Activated gamma-delta T cell treated with Interleukin-2 at 50 U/mL for 16 hours (primary cell): ENCODE data around the gene GCK.

Experiments used
- DNase-seq: peaks from one replicate; pipeline ENCODE4 v3.0.0-alpha.2; 2020

The GCK gene

DNA sequence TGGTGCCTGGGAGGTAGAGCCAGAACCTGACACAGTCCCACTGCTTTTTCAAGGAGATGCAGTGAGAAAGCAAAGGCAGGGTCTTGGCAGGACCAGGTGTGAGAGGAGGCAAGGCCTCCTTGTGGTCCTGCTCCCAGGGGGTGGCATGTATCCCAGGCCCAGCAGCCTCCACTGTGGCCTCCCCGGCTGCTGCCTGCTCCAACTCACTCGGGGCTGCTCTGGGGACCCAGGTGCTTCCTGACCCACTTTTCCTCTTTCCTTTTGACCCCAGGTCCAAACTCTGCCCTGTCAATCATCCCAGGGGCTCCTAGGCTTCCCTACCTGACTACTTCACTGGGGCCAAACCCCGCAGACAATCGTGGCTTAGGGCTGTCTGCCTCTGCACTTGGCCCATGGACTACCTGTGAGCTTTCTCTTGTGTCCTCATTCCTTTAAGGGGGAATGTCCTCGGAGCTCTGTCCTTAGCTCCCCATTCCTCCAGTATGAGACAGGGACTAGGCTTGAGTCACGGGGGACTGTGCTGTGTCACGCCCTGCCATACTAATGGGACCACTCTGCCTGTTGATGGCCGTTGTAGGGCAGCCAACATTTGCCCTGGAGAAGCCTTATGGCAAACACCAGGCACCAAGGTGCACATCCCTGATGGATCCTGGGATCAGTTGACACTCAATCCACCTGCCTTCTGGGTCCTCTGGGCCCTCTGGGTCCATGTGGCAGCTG is 86.2 kb downstream of the GCK start:
- DNase-seq: no peak

DNA sequence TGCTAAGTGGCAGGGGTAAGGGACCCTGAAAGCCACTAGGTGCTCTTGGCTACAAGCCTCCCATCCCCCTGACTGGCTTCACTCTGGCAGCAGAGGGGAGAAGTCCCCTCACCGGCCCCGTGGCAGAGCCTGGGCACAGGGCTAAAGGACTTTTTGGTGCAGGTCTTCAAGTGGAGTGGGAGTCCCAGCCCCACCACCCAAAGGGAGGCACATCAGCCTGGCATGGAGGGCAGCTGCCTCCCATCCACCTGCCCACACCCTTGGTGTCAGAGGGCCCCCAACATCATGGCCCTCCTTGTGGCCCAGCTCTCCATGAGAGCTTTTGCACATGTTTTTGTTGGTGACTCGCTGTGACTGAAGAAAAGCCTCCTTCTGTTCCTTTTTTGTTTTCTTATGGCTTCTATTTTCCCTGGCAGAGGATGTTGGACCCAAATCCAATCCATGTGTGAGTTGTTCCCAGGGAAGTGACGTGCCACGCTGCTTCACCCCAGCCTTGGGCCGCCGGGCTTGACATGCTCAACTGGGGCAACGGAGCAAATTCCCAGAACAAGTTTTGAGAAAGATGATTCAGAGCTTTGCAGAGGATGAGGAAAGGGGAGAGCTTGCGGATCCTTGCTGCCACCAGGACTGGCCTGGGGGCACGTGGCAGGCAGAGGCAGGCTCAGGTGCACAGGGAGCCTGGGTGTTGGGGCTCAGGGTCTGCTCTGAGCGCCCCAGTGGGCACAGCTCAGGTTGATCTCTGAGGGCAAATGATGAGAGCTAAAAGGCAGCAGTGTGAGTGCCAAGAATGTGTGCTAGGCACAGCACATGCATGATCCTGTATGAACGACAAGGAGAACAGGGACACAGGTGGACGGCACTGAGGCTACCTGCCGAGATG is 87.0 kb downstream of the GCK start:
- DNase-seq: no peak

DNA sequence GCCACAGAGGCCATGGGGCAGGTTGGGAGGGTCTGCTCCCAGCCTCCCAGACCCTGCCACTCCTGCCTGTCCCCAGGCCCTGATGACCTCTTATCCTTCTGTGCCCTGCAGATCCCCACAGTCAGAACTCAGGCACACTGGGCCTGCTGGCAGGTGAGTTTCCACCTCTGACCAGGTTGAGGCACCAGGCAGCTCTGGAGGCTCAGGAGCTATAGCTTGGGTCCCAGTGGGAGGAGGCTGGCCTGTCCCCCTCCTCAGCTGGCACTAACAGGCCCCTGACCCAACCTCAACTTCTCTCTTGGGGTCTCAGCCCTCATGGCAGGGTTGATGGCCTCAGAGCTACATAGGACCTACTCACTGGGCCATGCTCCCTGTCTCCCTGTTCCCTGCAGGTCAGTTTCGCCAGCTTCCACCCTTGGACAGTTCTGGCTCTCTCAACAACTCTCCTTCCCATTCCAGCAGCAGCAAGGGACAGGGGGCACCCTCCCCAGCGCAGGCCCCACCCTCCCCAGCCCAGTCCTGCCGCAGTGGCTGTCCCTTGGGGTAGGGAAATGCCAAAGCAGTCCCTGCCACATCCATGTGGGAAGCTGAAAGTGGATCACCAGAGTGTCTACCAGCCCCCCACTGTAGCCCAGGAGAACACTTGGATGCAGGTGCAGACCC is 87.8 kb downstream of the GCK start:
- no peak for DNase-seq

DNA sequence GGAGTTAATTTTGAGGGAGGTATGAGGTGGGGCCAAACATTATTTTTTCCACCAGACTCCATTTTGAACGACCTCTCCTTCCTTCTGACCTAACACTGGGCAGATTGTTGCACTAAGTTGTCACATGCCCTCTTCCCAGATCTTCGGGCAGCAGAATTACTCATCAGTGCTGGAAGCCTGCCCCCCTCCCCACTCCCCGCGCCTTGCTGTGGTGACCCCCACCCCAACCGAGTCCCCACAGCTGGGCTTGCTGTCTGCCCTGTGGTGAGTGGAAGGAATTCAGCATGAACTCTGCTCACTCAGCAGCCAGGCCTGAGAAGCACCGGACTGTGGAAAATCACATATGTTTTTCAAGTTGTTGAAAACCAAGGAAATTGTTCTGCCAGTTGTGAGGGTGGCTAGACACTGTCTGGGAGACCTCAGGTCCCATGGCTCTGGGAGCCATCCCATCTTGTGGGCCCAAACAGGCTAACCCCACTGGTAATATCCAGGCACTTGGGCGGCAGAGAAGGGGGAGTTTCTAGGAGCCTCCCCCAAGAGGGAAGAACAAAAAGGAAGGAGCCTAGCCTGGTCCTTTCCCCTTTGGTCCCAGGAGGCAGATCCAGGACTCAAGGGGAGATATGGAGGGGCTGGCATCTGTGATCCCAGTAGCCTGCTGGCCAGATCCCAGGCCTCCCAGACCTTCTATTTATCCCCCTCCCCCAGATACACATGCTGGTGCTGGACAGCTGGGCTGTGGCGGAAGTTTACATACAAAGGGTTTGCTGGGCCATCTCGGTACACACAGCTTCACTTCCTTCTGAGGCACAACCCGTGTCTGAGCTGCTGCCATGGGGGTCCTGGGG is 88.6 kb downstream of the GCK start:
- no peak for DNase-seq

DNA sequence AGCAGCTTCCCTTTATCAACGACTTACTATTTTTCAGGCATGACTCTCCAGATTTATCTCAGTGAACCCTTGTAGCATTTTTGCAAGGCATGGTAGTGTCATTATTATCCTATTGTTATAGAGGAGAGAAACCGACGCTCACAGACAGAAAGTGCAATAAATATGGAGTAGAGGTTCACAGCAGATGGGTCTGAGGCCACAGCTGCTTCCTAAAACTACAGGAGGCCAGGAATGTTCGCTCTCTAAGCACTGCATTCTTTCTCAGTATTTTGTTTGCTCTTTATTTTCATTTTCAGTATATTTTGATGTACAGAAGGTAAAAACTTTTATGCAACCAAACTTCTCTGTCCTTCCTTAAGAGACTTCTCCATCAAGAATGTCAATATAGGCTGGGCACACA is 89.6 kb downstream of the GCK start:
- no peak for DNase-seq

DNA sequence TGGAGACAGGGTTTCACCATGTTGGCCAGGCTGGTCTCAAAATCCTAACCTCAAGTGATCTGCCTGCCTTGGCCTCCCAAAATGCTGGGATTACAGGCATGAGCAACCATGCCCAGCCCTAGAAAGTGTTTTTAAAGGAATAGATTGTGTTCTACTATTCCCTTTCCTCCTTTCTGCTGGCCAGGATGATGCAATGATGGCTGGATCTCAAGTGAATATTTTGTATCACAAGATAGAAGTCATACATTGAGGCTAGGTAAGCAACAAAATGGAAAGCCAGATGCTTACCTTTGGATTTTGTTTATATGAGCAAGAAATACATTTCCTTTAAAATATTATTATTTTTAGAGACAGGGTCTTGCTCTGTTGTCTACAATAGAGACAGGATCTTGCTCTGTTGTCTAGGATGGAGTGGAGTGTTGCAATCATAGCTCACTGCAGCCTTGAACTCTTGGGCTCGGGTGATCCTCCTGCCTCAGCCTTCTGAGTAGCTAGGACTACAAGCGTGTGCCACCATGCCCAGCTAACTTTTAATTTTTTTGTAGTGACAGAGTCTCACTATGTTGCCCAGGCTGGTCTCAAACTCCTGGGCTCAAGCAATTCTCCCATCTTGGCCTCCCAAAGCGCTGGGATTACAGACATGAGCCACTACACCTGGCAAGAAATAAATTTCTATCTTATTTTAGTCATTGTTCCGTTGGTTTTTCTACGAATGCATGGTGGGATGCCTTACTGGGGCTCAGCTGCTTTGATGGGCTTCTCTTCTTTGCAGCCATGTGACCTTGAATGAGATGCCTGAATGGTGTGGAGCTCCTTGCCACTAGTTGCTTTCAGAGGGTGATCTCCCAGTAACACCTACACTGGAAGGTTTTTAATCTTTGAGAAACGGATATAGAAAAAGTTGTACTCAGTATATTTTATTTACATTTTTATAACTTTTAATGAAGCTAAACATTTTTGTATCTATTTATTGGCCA is 90.9 kb downstream of the GCK start:
- DNase-seq: no peak

DNA sequence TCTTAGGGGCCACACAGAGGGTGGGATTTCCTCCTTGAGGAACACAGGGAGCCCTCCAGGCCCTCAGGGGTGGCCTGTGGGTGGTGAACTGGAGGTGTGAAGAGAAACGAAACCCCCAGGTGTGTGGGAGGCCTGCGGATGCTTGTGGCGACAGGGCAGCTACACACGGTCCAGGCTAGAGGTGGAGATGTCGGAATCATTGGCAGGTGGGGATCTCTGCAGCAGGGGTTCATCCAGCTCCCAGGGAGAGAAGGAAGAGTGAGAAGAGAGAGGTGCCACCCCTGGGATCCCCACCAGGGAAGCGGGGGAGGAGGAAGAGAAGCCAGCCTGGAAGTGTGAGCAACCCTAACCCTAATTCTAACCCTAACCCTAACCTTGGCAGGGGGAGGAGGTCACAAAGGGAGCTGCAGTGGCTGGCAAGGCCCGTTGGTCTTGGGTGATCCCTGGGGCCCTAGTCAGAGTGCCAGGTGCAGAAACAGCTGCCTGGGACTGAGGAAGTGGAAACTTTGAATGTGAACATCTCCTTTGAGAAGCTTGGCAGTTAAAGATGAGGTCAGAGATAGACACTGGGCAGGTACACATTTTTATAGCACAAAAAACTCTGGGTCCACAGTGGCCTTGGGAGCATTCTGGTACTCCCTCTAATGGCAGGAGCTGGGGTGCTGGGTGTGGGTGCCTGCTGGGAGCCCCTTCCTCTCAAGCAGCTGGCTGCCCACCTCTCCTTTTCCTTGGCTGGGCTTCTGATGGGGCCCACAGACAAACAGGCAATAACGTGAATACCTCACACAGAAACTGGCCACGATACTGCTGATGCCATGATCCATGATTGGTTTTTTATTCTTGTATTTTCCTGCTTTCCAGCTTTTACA is 91.9 kb downstream of the GCK start:
- DNase-seq: no peak

DNA sequence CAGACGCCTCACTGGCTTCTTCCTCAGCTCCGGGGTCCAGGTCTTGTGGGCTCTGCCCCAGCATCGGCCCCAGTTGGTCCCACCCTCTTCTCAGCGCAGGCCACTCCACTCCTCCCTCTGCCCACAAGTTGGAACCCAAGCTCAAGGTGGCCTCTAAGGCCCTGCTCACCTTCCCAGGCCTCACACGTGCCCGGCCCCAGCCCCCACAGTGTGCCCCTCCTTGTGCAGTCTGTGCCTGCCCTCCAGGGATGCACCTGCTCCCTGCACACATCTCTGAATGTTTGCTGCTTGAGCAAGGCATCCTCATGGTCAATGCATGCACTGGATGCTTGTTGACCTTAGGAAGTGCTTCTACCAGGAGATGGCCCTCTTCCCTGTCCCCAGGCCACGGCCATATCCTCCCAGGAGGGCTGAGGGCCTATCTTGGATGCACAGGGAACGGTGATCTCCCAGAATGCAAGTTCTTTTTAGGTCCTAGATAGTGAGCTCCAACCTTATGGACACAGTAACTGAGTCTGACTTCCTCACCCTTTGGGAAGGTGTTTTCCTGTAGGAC is 92.8 kb downstream of the GCK start:
- DNase-seq: no peak

DNA sequence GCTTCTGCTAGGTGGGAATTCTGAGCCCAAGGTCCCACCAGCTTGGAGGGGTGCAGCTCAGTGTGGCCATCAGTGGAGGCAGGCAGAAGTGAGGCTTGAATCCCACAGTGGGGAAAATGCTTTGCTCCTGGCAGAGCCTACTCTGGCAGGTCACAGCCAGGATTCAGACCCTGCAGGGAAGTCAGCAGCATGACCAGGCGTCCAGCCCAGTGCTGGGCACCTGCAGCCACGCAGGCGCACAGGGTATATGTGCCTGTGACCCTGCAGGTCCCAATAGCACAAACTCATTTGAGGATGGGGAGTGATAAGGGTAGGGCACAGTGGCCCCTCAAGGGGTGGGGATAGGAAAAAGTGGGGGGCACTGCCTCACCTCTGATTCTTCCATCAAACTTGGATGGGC is 93.5 kb downstream of the GCK start:
- no peak for DNase-seq

DNA sequence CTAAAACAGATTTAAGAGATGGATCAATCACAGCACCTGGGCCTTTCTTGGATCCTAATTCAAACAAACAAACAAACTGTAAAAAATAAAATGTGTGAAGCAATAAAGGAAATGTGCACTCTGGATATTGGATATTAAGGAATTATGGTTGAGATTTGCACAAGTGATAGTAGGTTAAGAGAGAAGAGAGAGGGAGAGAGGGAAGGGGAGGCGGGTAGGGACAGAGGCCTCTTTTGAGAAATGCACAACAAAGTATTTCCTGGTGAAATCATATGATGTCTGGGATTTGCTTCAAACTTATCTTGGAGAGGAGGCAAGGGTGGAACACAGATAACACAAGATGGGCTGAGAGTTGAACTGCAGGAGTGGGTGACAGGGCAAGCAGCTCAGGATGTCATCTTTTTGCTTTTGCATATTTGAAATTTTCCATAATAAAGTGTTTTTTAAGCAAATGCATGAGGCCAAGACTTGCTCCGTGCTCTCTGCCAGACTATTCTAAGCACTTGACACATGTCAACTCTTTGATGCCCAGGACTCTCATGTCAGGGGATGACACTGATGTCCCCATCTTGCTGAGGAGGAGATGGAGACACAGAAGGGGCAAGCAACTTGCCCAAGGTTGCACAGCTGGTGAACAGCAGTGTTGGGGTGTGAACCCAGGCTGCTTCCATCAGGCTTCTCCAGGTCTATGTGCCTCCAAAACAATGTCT is 94.2 kb downstream of the GCK start:
- DNase-seq: no peak

DNA sequence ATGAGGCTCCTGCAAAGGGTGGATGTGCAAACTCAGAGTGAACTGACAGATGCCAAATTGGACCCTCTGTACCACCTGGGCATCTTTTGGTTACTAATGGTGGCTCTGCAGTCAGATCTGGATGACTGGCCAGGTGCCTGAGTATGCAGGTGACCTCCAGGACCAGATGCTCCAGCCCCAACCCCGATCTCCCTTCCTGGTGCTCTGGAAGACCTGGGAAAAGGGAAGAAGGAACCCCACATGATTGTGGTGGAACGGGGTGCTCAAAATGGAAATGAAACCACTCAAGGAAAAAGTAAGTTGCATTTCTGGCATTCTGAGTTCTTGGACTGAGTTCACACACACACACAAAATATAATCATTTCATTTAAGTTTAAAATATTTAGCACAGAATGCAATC is 94.9 kb downstream of the GCK start:
- DNase-seq: no peak
